Neural cell (in vitro differentiated cells): ENCODE measurements around the gene IMMP2L.

Source experiments
- CTCF ChIP-seq: fragments of 450-650 bp; IDR thresholded peaks from 2 replicates; pipeline ENCODE4 v1.5.1; 2014; ENCODE audit warnings: antibody characterized with exemption, mild to moderate bottlenecking, moderate library complexity; ENCODE audit not compliant: poor library complexity, severe bottlenecking
- EZH2 ChIP-seq: fragments of 200-600, 300-800 bp; shearing (Covaris generic), sonication (generic); IDR thresholded peaks from 2 replicates; pipeline ENCODE4 v1.6.1; 2014; ENCODE audit warnings: antibody characterized with exemption, low read length, borderline replicate concordance, mild to moderate bottlenecking; ENCODE audit not compliant: insufficient read depth, poor library complexity, severe bottlenecking
- POLR2AphosphoS5 ChIP-seq: IDR thresholded peaks from 2 replicates; pipeline ENCODE4 v1.6.1; 2012
- REST ChIP-seq: IDR thresholded peaks from 2 replicates; pipeline ENCODE4 v1.6.1; 2012; ENCODE audit warnings: borderline replicate concordance
- TAF1 ChIP-seq: IDR thresholded peaks from 2 replicates; pipeline ENCODE4 v1.6.1; 2012; ENCODE audit warnings: low read depth

- TF ChIP-seq EZH2 (no peak), POLR2AphosphoS5 (no peak), CTCF (no peak), REST (no peak), TAF1 (no peak)
Measured at GRCh38 chr7:111383133-111383532, 179.2 kb downstream of the IMMP2L start.
